ENCODE results near the gene ZBTB42.

The ZBTB42 gene

DNA sequence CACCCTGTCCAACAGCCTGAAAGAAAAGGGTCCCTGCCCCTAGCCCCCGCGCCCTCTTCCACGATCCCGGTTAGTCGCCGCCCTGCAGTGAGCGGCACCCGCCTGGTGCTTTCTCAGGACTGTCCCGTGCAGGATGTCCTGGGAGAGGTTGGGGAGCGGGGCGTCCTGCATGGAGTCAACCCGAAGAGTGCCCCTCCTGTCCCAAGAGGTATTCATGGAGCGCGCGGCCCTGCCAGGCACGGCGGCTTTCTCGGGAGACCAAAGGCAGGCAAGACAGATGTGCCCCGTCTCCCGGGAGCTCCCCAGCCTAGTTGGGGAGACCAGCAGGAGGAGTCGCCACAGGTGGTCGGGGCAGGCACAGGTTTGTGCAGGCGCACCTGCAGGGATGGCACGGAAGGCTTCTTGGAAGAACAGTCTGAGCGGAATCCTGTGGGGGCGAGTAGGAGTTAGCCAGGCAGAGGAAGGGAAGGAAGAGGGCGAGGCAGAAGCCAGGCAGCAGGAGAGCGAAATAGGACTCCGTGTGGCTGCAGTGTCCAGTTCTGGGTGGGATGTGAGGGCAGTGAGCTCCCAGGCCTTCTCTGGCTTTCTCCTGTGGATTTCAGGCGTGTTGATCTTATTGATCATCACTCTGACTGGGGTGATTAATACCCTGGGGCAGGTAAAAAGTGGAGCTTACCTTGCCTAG is 47.2 kb upstream of the ZBTB42 start:
- TF ChIP-seq, protein P1, sequence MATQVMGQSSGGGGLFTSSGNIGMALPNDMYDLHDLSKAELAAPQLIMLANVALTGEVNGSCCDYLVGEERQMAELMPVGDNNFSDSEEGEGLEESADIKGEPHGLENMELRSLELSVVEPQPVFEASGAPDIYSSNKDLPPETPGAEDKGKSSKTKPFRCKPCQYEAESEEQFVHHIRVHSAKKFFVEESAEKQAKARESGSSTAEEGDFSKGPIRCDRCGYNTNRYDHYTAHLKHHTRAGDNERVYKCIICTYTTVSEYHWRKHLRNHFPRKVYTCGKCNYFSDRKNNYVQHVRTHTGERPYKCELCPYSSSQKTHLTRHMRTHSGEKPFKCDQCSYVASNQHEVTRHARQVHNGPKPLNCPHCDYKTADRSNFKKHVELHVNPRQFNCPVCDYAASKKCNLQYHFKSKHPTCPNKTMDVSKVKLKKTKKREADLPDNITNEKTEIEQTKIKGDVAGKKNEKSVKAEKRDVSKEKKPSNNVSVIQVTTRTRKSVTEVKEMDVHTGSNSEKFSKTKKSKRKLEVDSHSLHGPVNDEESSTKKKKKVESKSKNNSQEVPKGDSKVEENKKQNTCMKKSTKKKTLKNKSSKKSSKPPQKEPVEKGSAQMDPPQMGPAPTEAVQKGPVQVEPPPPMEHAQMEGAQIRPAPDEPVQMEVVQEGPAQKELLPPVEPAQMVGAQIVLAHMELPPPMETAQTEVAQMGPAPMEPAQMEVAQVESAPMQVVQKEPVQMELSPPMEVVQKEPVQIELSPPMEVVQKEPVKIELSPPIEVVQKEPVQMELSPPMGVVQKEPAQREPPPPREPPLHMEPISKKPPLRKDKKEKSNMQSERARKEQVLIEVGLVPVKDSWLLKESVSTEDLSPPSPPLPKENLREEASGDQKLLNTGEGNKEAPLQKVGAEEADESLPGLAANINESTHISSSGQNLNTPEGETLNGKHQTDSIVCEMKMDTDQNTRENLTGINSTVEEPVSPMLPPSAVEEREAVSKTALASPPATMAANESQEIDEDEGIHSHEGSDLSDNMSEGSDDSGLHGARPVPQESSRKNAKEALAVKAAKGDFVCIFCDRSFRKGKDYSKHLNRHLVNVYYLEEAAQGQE (IDR thresholded peaks at IDR 0.05; ENCODE audit: insufficient read depth in 1 of 2, low read depth in 2 of 2, low read length in 2 of 2) = no peak
- TF ChIP-seq SIN3A (IDR thresholded peaks at IDR 0.05; ENCODE audit: borderline replicate concordance, insufficient read depth, low read length) = no peak
- TF ChIP-seq POLR2AphosphoS5 (IDR thresholded peaks at IDR 0.05; ENCODE audit: low read depth, low read length) = no peak
- no peak for TF ChIP-seq FOXP2 (optimal IDR thresholded peaks at IDR 0.05; ENCODE audit: borderline replicate concordance, extremely low read depth, extremely low read length, insufficient read depth)
- no peak for TF ChIP-seq TAF1 (IDR thresholded peaks at IDR 0.05; ENCODE audit: borderline replicate concordance, insufficient read depth, low read length)

DNA sequence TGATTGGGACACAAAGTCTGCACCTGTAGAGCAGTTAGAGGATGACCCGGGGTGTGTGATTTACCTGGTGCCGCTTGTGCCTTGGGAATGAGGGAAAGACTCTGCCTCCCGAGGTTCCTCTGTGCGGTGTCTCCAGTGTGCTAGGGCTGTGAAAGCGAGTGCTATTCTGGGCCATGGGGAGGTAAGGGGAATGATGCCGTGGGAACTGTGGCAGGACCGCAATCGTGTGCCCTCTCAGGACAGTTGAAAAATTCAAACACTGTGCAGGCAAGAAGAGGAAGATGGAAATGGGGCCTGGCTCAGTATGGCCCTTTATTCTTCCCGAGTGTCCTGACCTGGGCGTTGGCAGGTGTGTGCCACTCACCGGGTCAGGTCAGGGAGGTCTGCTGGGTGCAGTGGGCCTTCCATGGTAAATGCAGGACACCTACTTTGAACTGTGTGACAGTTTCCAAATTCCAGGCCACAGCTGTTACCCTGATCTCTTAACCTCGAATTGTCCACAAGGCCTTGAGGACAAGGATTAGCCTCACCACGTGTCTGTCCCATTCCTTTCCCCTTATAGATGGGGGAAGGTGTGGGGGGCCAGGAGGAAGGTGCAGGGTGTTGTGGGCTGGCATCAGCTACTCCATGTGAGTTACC is 46.6 kb upstream of the ZBTB42 start:
- TF ChIP-seq, protein P1 (IDR thresholded peaks at IDR 0.05; ENCODE audit: insufficient read depth in 1 of 2, low read depth in 2 of 2, low read length in 2 of 2) = no peak
- TF ChIP-seq FOXP2 (optimal IDR thresholded peaks at IDR 0.05; ENCODE audit: borderline replicate concordance, extremely low read depth, extremely low read length, insufficient read depth) (no peak), POLR2AphosphoS5 (IDR thresholded peaks at IDR 0.05; ENCODE audit: low read depth, low read length) (no peak), SIN3A (IDR thresholded peaks at IDR 0.05; ENCODE audit: borderline replicate concordance, insufficient read depth, low read length) (no peak), TAF1 (IDR thresholded peaks at IDR 0.05; ENCODE audit: borderline replicate concordance, insufficient read depth, low read length) (no peak)

DNA sequence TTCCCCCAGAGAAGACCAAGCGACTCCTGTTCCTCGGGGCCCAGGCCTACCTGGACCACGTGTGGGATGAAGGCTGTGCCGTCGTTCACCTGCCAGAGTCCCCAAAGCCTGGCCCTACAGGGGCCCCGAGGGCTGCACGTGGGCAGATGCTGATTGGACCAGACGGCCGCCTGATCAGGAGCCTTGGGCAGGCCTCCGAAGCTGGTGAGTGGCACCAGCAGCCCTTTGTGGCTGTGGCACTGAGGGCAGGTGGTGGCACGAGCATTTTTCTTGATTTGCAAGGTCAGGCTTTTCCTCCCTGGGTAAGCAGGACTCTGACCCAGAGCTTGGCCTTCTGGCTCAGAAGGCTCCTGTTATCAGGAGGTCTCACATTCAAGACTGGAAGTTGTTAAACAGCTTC is 45.3 kb upstream of the ZBTB42 start:
- TF ChIP-seq POLR2AphosphoS5 (IDR thresholded peaks at IDR 0.05; ENCODE audit: low read depth, low read length) (no peak), SIN3A (IDR thresholded peaks at IDR 0.05; ENCODE audit: borderline replicate concordance, insufficient read depth, low read length) (no peak), TAF1 (IDR thresholded peaks at IDR 0.05; ENCODE audit: borderline replicate concordance, insufficient read depth, low read length) (no peak)

DNA sequence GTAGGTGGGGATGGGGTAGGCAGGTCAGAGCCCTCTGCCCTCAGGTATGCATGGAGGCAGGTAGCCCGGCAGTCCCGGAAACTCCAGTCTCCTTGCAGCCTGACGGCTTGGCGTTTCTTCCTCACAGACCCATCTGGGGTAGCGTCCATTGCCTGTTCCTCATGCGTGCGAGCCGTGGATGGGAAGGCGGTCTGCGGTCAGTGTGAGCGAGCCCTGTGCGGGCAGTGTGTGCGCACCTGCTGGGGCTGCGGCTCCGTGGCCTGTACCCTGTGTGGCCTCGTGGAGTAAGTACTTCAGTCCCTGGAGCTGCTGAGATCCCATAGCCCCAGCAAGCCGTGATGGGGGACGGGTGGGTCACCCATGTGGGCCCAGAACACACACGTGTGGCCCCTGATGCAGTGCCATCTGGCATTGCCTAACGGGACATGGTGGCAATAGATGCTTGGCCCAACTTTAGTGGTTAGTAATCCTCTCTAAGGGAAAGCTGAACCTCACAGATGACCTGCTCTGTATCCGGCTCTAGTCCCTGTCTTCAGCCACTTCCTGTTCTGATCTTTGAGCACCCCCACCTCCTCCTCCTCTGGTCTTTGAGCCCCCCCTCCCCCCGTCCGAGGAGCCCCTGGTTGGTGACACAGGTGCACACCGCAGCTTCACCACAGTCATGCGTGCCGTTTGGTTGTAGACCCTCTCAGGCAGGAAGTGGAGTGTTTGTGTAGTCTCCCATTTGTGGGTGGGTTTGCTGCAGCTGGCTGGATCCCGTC is 44.2 kb upstream of the ZBTB42 start:
- no peak for TF ChIP-seq POLR2AphosphoS5 (IDR thresholded peaks at IDR 0.05; ENCODE audit: low read depth, low read length)
- TF ChIP-seq, protein P1 (IDR thresholded peaks at IDR 0.05; ENCODE audit: insufficient read depth in 1 of 2, low read depth in 2 of 2, low read length in 2 of 2) = no peak
- no peak for TF ChIP-seq TAF1 (IDR thresholded peaks at IDR 0.05; ENCODE audit: borderline replicate concordance, insufficient read depth, low read length)
- no peak for TF ChIP-seq FOXP2 (optimal IDR thresholded peaks at IDR 0.05; ENCODE audit: borderline replicate concordance, extremely low read depth, extremely low read length, insufficient read depth)
- TF ChIP-seq SIN3A (IDR thresholded peaks at IDR 0.05; ENCODE audit: borderline replicate concordance, insufficient read depth, low read length) = no peak

DNA sequence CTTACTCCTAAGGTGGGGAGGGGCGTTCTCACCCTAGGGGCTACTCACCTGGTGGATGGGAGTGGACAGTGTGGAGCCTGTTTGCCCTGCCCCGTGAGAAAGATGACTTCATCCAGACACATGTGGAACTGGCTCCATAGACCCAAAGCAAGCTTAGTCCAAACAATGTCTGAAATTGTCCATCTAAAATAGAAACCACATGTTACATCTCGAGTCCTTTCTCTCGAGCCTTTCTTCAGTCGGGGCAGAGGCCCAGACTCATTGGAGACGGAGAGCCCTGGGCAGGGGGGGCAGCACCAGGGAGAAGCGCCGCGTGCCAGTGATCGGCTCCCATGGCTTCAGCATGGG is 43.7 kb upstream of the ZBTB42 start:
- TF ChIP-seq, protein P1 (IDR thresholded peaks at IDR 0.05; ENCODE audit: insufficient read depth in 1 of 2, low read depth in 2 of 2, low read length in 2 of 2) = no peak
- no peak for TF ChIP-seq TAF1 (IDR thresholded peaks at IDR 0.05; ENCODE audit: borderline replicate concordance, insufficient read depth, low read length)
- TF ChIP-seq POLR2AphosphoS5 (IDR thresholded peaks at IDR 0.05; ENCODE audit: low read depth, low read length) = no peak
- no peak for TF ChIP-seq FOXP2 (optimal IDR thresholded peaks at IDR 0.05; ENCODE audit: borderline replicate concordance, extremely low read depth, extremely low read length, insufficient read depth)
- TF ChIP-seq SIN3A (IDR thresholded peaks at IDR 0.05; ENCODE audit: borderline replicate concordance, insufficient read depth, low read length) = no peak
